22Rv1 (cell line): ENCODE data around the gene HS6ST2.

ENCODE experiments used
- CTCF ChIP-seq: fragments of 450-650 bp; IDR thresholded peaks from 2 replicates; pipeline ENCODE4 v1.5.1; 2017; ENCODE audit warnings: mild to moderate bottlenecking
- ZFX ChIP-seq: fragments of 450-650 bp; IDR thresholded peaks from 2 replicates; pipeline ENCODE4 v1.6.1; 2017; ENCODE audit warnings: antibody characterized with exemption, borderline replicate concordance

- TF ChIP-seq CTCF (no peak), ZFX (no peak)
These were observed 230.1 kb downstream of the HS6ST2 start for GRCh38 chrX:132728296-132728695.
